ENCODE measurements around the gene ARFGAP3.

ARFGAP3 gene

GRCh38 chr22:42884616-42885375, 27.7 kb upstream of the ARFGAP3 start:
- DNase-seq (ENCODE audit: low read depth, low spot score): no peak

GRCh38 chr22:42883970-42884369, 26.9 kb upstream of the ARFGAP3 start:
- no peak for DNase-seq (ENCODE audit: low read depth, low spot score)

GRCh38 chr22:42883121-42883520, 26.0 kb upstream of the ARFGAP3 start:
- DNase-seq (ENCODE audit: low read depth, low spot score): no peak

GRCh38 chr22:42881982-42882656, 25.0 kb upstream of the ARFGAP3 start:
- no peak for DNase-seq (ENCODE audit: low read depth, low spot score)

GRCh38 chr22:42881298-42881697, 24.2 kb upstream of the ARFGAP3 start:
- DNase-seq (ENCODE audit: low read depth, low spot score): no peak

GRCh38 chr22:42880815-42881214, 23.7 kb upstream of the ARFGAP3 start:
- DNase-seq (ENCODE audit: low read depth, low spot score): no peak

GRCh38 chr22:42879371-42880021, 22.4 kb upstream of the ARFGAP3 start:
- no peak for DNase-seq (ENCODE audit: low read depth, low spot score)

- DNase-seq (ENCODE audit: low read depth, low spot score): no peak
Measured at GRCh38 chr22:42878561-42879305, 21.7 kb upstream of the ARFGAP3 start.

- no peak for DNase-seq (ENCODE audit: low read depth, low spot score)
Measured at GRCh38 chr22:42877597-42878340, 20.7 kb upstream of the ARFGAP3 start.

GRCh38 chr22:42877158-42877557, 20.1 kb upstream of the ARFGAP3 start:
- no peak for DNase-seq (ENCODE audit: low read depth, low spot score)

- DNase-seq (ENCODE audit: low read depth, low spot score): no peak
Measured at GRCh38 chr22:42876041-42876440, 19.0 kb upstream of the ARFGAP3 start.

GRCh38 chr22:42874010-42874409, 16.9 kb upstream of the ARFGAP3 start:
- DNase-seq (ENCODE audit: low read depth, low spot score): no peak

GRCh38 chr22:42873356-42873755, 16.3 kb upstream of the ARFGAP3 start:
- DNase-seq (ENCODE audit: low read depth, low spot score): no peak

- no peak for DNase-seq (ENCODE audit: low read depth, low spot score)
Measured at GRCh38 chr22:42872821-42873220, 15.7 kb upstream of the ARFGAP3 start.

GRCh38 chr22:42871146-42872050, 14.3 kb upstream of the ARFGAP3 start:
- DNase-seq (ENCODE audit: low read depth, low spot score): no peak

- DNase-seq (ENCODE audit: low read depth, low spot score): no peak
Measured at GRCh38 chr22:42869888-42870480, 12.9 kb upstream of the ARFGAP3 start.

GRCh38 chr22:42869463-42869862, 12.4 kb upstream of the ARFGAP3 start:
- no peak for DNase-seq (ENCODE audit: low read depth, low spot score)

- DNase-seq (ENCODE audit: low read depth, low spot score): no peak
Measured at GRCh38 chr22:42868751-42869251, 11.7 kb upstream of the ARFGAP3 start.

- no peak for DNase-seq (ENCODE audit: low read depth, low spot score)
Measured at GRCh38 chr22:42866100-42866499, 9.0 kb upstream of the ARFGAP3 start.

- no peak for DNase-seq (ENCODE audit: low read depth, low spot score)
Measured at GRCh38 chr22:42865536-42865935, 8.5 kb upstream of the ARFGAP3 start.

Measured in activated CD4-positive, CD25-positive, alpha-beta regulatory T cell treated with anti-CD3 and anti-CD28 coated beads, Interleukin-2, amount 50 U/mL, for 16 hours (primary cell).